GM23338 (cell line): ENCODE results near the gene FOXA2. TPM values are rescaled to one million over a fixed set of nuclear protein-coding genes. Genes with fewer than 3 reads are reported as not detected.
A peak's percentile ranks its signal among the peaks of the same experiment; 100 is the strongest.

Experiments
- ATAC-seq: fragments of 200-7000 bp; cut with Tn5 transposase; 3 replicates; pipeline ENCODE4 v1.9.1; 2020
- DNase-seq: peaks from one replicate; pipeline ENCODE4 v3.0.0-alpha.2; 2015; ENCODE audit warnings: low spot score
- H2AFZ ChIP-seq: fragments of 200-600 bp; sonication (generic); 2 replicates; pipeline ENCODE4 v1.8.0; 2016; ENCODE audit warnings: antibody characterized with exemption, mild to moderate bottlenecking, moderate library complexity
- H3F3A ChIP-seq: fragments of 200-600 bp; sonication (generic); replicated peaks from 2 replicates; pipeline ENCODE4 v1.8.0; 2017; ENCODE audit warnings: antibody characterized with exemption, mixed run types, low read depth
- H3K27ac ChIP-seq: fragments of 200-600 bp; sonication (generic); 2 replicates; pipeline ENCODE4 v1.6.1; 2016; ENCODE audit warnings: low read depth
- H3K27me3 ChIP-seq: fragments of 200-600 bp; sonication (generic); 2 replicates; pipeline ENCODE4 v1.8.0; 2016; ENCODE audit warnings: mild to moderate bottlenecking, mixed run types, moderate library complexity; ENCODE audit not compliant: insufficient read depth
- H3K36me3 ChIP-seq: fragments of 200-600 bp; sonication (generic); 2 replicates; pipeline ENCODE4 v1.8.0; 2016; ENCODE audit warnings: mild to moderate bottlenecking; ENCODE audit not compliant: insufficient read depth
- H3K4me1 ChIP-seq: fragments of 200-600 bp; sonication (generic); 2 replicates; pipeline ENCODE4 v1.8.0; 2016; ENCODE audit warnings: mild to moderate bottlenecking, moderate library complexity; ENCODE audit not compliant: insufficient read depth
- H3K4me2 ChIP-seq: fragments of 200-600 bp; sonication (generic); 2 replicates; pipeline ENCODE4 v1.7.1; 2017; ENCODE audit warnings: mixed run types
- H3K4me3 ChIP-seq: fragments of 200-600 bp; sonication (generic); 2 replicates; pipeline ENCODE4 v1.6.1; 2016; ENCODE audit warnings: mixed run types
- H3K79me2 ChIP-seq: fragments of 200-600 bp; sonication (generic); replicated peaks from 2 replicates; pipeline ENCODE4 v1.8.0; 2017; ENCODE audit warnings: mild to moderate bottlenecking; ENCODE audit not compliant: insufficient read depth
- H3K9me2 ChIP-seq: fragments of 200-600 bp; sonication (generic); 2 replicates; pipeline ENCODE4 v1.8.0; 2017; ENCODE audit not compliant: insufficient read depth
- H4K20me1 ChIP-seq: fragments of 200-600 bp; sonication (generic); replicated peaks from 2 replicates; pipeline ENCODE4 v1.8.0; 2017; ENCODE audit warnings: mild to moderate bottlenecking; ENCODE audit not compliant: insufficient read depth
- H3K27ac Mint-ChIP-seq: 2 replicates; pipeline ENCODE4 v1.8.0; 2020; ENCODE audit warnings: inconsistent platforms, mild to moderate bottlenecking, moderate library complexity, mixed read lengths
- H3K27me3 Mint-ChIP-seq: 3 replicates; pipeline ENCODE4 v1.8.0; 2022; ENCODE audit warnings: low read depth, mild to moderate bottlenecking, moderate library complexity, mixed read lengths, inconsistent platforms; ENCODE audit not compliant: insufficient read depth, poor library complexity
- H3K36me3 Mint-ChIP-seq: 3 replicates; pipeline ENCODE4 v1.8.0; 2021; ENCODE audit warnings: low read depth, mild to moderate bottlenecking, inconsistent platforms, moderate library complexity, mixed read lengths
- H3K4me1 Mint-ChIP-seq: 3 replicates; pipeline ENCODE4 v1.8.0; 2020; ENCODE audit warnings: mild to moderate bottlenecking, inconsistent platforms, mixed read lengths
- H3K4me3 Mint-ChIP-seq: 3 replicates; pipeline ENCODE4 v1.8.0; 2021; ENCODE audit warnings: moderate library complexity, mild to moderate bottlenecking, inconsistent platforms, mixed read lengths
- H3K9me3 Mint-ChIP-seq: 3 replicates; pipeline ENCODE4 v1.8.0; 2020; ENCODE audit warnings: moderate library complexity, mild to moderate bottlenecking, inconsistent platforms, mixed read lengths
- CREB1 ChIP-seq: fragments of 250-450 bp; sonication (Bioruptor Pico); IDR thresholded peaks from 2 replicates; pipeline ENCODE4 v1.5.0; 2020; ENCODE audit warnings: low read depth, mild to moderate bottlenecking, moderate library complexity
- EZH2phosphoT487 ChIP-seq: fragments of 200-600 bp; sonication (generic); IDR thresholded peaks from one replicate; pipeline ENCODE4 v1.8.1; 2018; ENCODE audit warnings: antibody characterized with exemption; ENCODE audit not compliant: unreplicated experiment
- JUNB ChIP-seq: IDR thresholded peaks from one replicate; pipeline ENCODE4 v1.6.1; 2016; ENCODE audit warnings: antibody characterized with exemption; ENCODE audit not compliant: unreplicated experiment
- NANOG ChIP-seq: IDR thresholded peaks from 2 replicates; pipeline ENCODE4 v1.6.1; 2016; ENCODE audit warnings: antibody characterized with exemption, borderline replicate concordance
- POLR2AphosphoS5 ChIP-seq: IDR thresholded peaks from 2 replicates; pipeline ENCODE4 v1.6.1; 2016; ENCODE audit warnings: antibody characterized with exemption, low read depth
- STAT1 ChIP-seq: IDR thresholded peaks from one replicate; pipeline ENCODE4 v1.6.1; 2016; ENCODE audit warnings: antibody characterized with exemption; ENCODE audit not compliant: unreplicated experiment
- ZNF114 ChIP-seq: fragments of 250-450 bp; sonication (Bioruptor Pico); IDR thresholded peaks from 2 replicates; pipeline ENCODE4 v1.5.0; 2020; ENCODE audit warnings: mild to moderate bottlenecking, moderate library complexity
- ZNF331 ChIP-seq: fragments of 250-450 bp; sonication (Bioruptor Pico); IDR thresholded peaks from 2 replicates; pipeline ENCODE4 v1.5.0; 2020; ENCODE audit warnings: low read depth, mild to moderate bottlenecking, moderate library complexity
- polyA plus RNA-seq: library from polyadenylated mRNA; unstranded; fragments of >200 nt; fragmentation: Nextera tagmentation; extraction: Ambion mirVana; gene quantifications from 2 replicates; pipeline ENCODE4 v1.2.1, GENCODE V29; 2016
- total RNA-seq: library from RNA; depleted of rRNA; stranded (reverse); fragments of >200 nt; shearing (Covaris generic); gene quantifications from 2 replicates; pipeline ENCODE4 v1.2.3, GENCODE V29; 2014
- TF ChIP-seq, protein P1 (sequence below), 2 experiments: fragments of 200-600 bp in 1 of 2; sonication (generic) in 1 of 2; conservative IDR thresholded peaks; 2 replicates each; pipeline versions ENCODE4 v1.5.1 to v1.6.1; 2016 to 2017; ENCODE audit warnings: antibody characterized with exemption in 2 of 2, low read depth in 2 of 2, mild to moderate bottlenecking in 2 of 2, moderate library complexity in 1 of 2
- TF ChIP-seq, protein P2 (sequence below): IDR thresholded peaks from 2 replicates; pipeline ENCODE4 v1.6.1; 2016; ENCODE audit warnings: antibody characterized with exemption
- TF ChIP-seq, protein P3 (sequence below): IDR thresholded peaks from one replicate; pipeline ENCODE4 v1.6.1; 2018; ENCODE audit warnings: antibody characterized with exemption; ENCODE audit not compliant: unreplicated experiment
- TF ChIP-seq, protein P4 (sequence below): fragments of 250-450 bp; sonication (Bioruptor Pico); IDR thresholded peaks from 2 replicates; pipeline ENCODE4 v1.5.0; 2020; ENCODE audit warnings: mild to moderate bottlenecking, moderate library complexity

Gene FOXA2
- total and polyA plus RNA-seq, 2 experiments from 2014 or later: not detected

DNA sequence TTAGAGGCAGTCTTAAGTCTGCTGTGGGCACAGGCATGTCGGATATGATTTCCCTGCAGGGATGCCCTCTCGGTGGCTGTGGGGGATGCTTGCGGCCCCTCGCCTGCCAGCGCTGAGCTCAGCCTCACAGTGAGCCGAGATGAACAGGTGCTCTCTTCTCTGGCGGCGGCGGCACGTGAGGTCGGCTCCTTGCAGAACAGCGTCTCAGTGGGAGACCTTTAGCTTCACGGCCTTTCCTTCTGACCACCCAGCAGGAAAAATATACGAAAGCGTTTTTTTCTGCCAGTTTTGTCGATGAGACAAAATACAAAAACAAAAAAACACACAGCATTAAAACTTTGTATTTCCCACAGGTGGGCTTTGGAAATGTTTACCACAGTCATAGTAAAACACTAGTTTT, 23.6 kb downstream of the FOXA2 start:
- Histone ChIP-seq H3K27ac (no peak overlapping the region), H3K4me2 (peak overlapping the region; percentile 51), H3K9me2 (no peaks in the 10 kb centered on the region), H2AFZ (no peak overlapping the region), H4K20me1 (peaks cover 41% of the 10 kb centered on the region), H3K27me3 (peaks cover 100% of the 10 kb centered on the region), H3K36me3 (no peaks in the 10 kb centered on the region), H3K4me3 (no peak overlapping the region; the same call in 1 of the 2 replicates), H3K79me2 (no peaks in the 10 kb centered on the region), H3K4me1 (peaks cover 97% of the 10 kb centered on the region), H3F3A (peaks cover 25% of the 10 kb centered on the region; the same call in 1 of the 2 replicates)
- no peak overlapping the region for H3K4me3 Mint-ChIP-seq
- DNase-seq (peak; percentile 76), ATAC-seq (peak; percentile 64)
- peaks cover 98% of the 10 kb centered on the region for H3K27me3 Mint-ChIP-seq
- H3K4me1 Mint-ChIP-seq: peaks cover 76% of the 10 kb centered on the region
- no peak overlapping the region for H3K27ac Mint-ChIP-seq
- no peaks in the 10 kb centered on the region for H3K9me3 Mint-ChIP-seq
- TF ChIP-seq JUNB: no peak
- no peak for TF ChIP-seq CREB1
- TF ChIP-seq ZNF331 (CRISPR knock-in tag): no peak
- TF ChIP-seq POLR2AphosphoS5: no peak
- TF ChIP-seq, protein P1, sequence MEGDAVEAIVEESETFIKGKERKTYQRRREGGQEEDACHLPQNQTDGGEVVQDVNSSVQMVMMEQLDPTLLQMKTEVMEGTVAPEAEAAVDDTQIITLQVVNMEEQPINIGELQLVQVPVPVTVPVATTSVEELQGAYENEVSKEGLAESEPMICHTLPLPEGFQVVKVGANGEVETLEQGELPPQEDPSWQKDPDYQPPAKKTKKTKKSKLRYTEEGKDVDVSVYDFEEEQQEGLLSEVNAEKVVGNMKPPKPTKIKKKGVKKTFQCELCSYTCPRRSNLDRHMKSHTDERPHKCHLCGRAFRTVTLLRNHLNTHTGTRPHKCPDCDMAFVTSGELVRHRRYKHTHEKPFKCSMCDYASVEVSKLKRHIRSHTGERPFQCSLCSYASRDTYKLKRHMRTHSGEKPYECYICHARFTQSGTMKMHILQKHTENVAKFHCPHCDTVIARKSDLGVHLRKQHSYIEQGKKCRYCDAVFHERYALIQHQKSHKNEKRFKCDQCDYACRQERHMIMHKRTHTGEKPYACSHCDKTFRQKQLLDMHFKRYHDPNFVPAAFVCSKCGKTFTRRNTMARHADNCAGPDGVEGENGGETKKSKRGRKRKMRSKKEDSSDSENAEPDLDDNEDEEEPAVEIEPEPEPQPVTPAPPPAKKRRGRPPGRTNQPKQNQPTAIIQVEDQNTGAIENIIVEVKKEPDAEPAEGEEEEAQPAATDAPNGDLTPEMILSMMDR (conservative IDR thresholded peaks at IDR 0.05; ENCODE audit: low read depth in 2 of 2): no peak
- no peak for TF ChIP-seq STAT1
- TF ChIP-seq EZH2phosphoT487: no peak
- TF ChIP-seq NANOG: no peak
- TF ChIP-seq, protein P2, sequence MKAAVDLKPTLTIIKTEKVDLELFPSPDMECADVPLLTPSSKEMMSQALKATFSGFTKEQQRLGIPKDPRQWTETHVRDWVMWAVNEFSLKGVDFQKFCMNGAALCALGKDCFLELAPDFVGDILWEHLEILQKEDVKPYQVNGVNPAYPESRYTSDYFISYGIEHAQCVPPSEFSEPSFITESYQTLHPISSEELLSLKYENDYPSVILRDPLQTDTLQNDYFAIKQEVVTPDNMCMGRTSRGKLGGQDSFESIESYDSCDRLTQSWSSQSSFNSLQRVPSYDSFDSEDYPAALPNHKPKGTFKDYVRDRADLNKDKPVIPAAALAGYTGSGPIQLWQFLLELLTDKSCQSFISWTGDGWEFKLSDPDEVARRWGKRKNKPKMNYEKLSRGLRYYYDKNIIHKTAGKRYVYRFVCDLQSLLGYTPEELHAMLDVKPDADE: no peak
- no peak for TF ChIP-seq ZNF114
- TF ChIP-seq, protein P3, sequence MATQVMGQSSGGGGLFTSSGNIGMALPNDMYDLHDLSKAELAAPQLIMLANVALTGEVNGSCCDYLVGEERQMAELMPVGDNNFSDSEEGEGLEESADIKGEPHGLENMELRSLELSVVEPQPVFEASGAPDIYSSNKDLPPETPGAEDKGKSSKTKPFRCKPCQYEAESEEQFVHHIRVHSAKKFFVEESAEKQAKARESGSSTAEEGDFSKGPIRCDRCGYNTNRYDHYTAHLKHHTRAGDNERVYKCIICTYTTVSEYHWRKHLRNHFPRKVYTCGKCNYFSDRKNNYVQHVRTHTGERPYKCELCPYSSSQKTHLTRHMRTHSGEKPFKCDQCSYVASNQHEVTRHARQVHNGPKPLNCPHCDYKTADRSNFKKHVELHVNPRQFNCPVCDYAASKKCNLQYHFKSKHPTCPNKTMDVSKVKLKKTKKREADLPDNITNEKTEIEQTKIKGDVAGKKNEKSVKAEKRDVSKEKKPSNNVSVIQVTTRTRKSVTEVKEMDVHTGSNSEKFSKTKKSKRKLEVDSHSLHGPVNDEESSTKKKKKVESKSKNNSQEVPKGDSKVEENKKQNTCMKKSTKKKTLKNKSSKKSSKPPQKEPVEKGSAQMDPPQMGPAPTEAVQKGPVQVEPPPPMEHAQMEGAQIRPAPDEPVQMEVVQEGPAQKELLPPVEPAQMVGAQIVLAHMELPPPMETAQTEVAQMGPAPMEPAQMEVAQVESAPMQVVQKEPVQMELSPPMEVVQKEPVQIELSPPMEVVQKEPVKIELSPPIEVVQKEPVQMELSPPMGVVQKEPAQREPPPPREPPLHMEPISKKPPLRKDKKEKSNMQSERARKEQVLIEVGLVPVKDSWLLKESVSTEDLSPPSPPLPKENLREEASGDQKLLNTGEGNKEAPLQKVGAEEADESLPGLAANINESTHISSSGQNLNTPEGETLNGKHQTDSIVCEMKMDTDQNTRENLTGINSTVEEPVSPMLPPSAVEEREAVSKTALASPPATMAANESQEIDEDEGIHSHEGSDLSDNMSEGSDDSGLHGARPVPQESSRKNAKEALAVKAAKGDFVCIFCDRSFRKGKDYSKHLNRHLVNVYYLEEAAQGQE: no peak
- TF ChIP-seq, protein P4, sequence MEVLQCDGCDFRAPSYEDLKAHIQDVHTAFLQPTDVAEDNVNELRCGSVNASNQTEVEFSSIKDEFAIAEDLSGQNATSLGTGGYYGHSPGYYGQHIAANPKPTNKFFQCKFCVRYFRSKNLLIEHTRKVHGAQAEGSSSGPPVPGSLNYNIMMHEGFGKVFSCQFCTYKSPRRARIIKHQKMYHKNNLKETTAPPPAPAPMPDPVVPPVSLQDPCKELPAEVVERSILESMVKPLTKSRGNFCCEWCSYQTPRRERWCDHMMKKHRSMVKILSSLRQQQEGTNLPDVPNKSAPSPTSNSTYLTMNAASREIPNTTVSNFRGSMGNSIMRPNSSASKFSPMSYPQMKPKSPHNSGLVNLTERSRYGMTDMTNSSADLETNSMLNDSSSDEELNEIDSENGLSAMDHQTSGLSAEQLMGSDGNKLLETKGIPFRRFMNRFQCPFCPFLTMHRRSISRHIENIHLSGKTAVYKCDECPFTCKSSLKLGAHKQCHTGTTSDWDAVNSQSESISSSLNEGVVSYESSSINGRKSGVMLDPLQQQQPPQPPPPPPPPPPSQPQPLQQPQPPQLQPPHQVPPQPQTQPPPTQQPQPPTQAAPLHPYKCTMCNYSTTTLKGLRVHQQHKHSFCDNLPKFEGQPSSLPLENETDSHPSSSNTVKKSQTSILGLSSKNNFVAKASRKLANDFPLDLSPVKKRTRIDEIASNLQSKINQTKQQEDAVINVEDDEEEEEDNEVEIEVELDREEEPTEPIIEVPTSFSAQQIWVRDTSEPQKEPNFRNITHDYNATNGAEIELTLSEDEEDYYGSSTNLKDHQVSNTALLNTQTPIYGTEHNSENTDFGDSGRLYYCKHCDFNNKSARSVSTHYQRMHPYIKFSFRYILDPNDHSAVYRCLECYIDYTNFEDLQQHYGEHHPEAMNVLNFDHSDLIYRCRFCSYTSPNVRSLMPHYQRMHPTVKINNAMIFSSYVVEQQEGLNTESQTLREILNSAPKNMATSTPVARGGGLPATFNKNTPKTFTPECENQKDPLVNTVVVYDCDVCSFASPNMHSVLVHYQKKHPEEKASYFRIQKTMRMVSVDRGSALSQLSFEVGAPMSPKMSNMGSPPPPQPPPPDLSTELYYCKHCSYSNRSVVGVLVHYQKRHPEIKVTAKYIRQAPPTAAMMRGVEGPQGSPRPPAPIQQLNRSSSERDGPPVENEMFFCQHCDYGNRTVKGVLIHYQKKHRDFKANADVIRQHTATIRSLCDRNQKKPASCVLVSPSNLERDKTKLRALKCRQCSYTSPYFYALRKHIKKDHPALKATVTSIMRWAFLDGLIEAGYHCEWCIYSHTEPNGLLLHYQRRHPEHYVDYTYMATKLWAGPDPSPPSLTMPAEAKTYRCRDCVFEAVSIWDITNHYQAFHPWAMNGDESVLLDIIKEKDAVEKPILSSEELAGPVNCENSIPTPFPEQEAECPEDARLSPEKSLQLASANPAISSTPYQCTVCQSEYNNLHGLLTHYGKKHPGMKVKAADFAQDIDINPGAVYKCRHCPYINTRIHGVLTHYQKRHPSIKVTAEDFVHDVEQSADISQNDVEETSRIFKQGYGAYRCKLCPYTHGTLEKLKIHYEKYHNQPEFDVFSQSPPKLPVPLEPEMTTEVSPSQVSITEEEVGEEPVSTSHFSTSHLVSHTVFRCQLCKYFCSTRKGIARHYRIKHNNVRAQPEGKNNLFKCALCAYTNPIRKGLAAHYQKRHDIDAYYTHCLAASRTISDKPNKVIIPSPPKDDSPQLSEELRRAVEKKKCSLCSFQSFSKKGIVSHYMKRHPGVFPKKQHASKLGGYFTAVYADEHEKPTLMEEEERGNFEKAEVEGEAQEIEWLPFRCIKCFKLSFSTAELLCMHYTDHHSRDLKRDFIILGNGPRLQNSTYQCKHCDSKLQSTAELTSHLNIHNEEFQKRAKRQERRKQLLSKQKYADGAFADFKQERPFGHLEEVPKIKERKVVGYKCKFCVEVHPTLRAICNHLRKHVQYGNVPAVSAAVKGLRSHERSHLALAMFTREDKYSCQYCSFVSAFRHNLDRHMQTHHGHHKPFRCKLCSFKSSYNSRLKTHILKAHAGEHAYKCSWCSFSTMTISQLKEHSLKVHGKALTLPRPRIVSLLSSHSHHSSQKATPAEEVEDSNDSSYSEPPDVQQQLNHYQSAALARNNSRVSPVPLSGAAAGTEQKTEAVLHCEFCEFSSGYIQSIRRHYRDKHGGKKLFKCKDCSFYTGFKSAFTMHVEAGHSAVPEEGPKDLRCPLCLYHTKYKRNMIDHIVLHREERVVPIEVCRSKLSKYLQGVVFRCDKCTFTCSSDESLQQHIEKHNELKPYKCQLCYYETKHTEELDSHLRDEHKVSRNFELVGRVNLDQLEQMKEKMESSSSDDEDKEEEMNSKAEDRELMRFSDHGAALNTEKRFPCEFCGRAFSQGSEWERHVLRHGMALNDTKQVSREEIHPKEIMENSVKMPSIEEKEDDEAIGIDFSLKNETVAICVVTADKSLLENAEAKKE (CRISPR knock-in tag): no peak
- H3K36me3 Mint-ChIP-seq: no peaks in the 10 kb centered on the region
